Measurements from ENCODE around the gene HOXA10. TPM values are rescaled to one million over a fixed set of nuclear protein-coding genes. Genes with fewer than 3 reads are reported as not detected.

The HOXA10 gene
- total RNA-seq, 1 donor from 2014 or later, result 0.90 TPM

GRCh38 chr7:27157702-27158431 is 16.3 kb downstream of the HOXA10 start:
- DNase-seq (ENCODE audit: low read depth in 2 of 2), result no peak

- DNase-seq (ENCODE audit: low read depth in 2 of 2), result peak in 1 of 2 donors; percentile 12
These were observed 17.0 kb downstream of the HOXA10 start for GRCh38 chr7:27156916-27157701.

- DNase-seq (ENCODE audit: low read depth in 2 of 2), result peak in 1 of 2 donors; percentile 85
These were observed 17.6 kb downstream of the HOXA10 start, which contains the start of gene HOXA7 for GRCh38 chr7:27156508-27156898. Gene HOXA7 (minus strand): TSS chr7:27156675. CDS start chr7:27156545, 130 bp downstream.

- DNase-seq (ENCODE audit: low read depth in 2 of 2), result peak in 1 of 2 donors; percentile 82
These were observed 18.2 kb downstream of the HOXA10 start for GRCh38 chr7:27155816-27156507.

GRCh38 chr7:27154901-27155815 is 19.0 kb downstream of the HOXA10 start:
- peak in 1 of 2 donors; percentile 50 for DNase-seq (ENCODE audit: low read depth in 2 of 2)

GRCh38 chr7:27154369-27154768 is 19.8 kb downstream of the HOXA10 start:
- DNase-seq (ENCODE audit: low read depth in 2 of 2), result no peak

- DNase-seq (ENCODE audit: low read depth in 2 of 2), result no peak
These were observed 20.6 kb downstream of the HOXA10 start for GRCh38 chr7:27153526-27153925.

- DNase-seq (ENCODE audit: low read depth in 2 of 2), result no peak
These were observed 21.2 kb downstream of the HOXA10 start for GRCh38 chr7:27152816-27153442.

- DNase-seq (ENCODE audit: low read depth in 2 of 2), result peak; percentile 78 to 83
These were observed 21.9 kb downstream of the HOXA10 start, which contains the start of gene HOXA3 for GRCh38 chr7:27151931-27152815. Gene HOXA3 (minus strand): TSS chr7:27152583. CDS start chr7:27110640, 41,943 bp downstream.

- peak in 1 of 2 donors; percentile 11 for DNase-seq (ENCODE audit: low read depth in 2 of 2)
These were observed 22.7 kb downstream of the HOXA10 start for GRCh38 chr7:27151341-27151930.

- DNase-seq (ENCODE audit: low read depth in 2 of 2), result peak; percentile 68 to 91
These were observed 23.4 kb downstream of the HOXA10 start for GRCh38 chr7:27150568-27151340.

GRCh38 chr7:27149842-27150567 is 24.1 kb downstream of the HOXA10 start:
- peak in 1 of 2 donors; percentile 26 for DNase-seq (ENCODE audit: low read depth in 2 of 2)

- peak in 1 of 2 donors; percentile 53 for DNase-seq (ENCODE audit: low read depth in 2 of 2)
These were observed 25.1 kb downstream of the HOXA10 start for GRCh38 chr7:27148756-27149641.

- DNase-seq (ENCODE audit: low read depth in 2 of 2), result peak in 1 of 2 donors; percentile 45
These were observed 25.9 kb downstream of the HOXA10 start for GRCh38 chr7:27148031-27148755.

GRCh38 chr7:27147199-27148030 is 26.7 kb downstream of the HOXA10 start, which contains the start of gene HOXA6:
Gene HOXA6 (minus strand): TSS chr7:27147774. CDS start chr7:27147749, 25 bp downstream.
- peak in 1 of 2 donors; percentile 62 for DNase-seq (ENCODE audit: low read depth in 2 of 2)
